Upper lobe of right lung (tissue), 1 donor: Measurements from ENCODE around the gene ATP6V0A4. TPM values are rescaled to one million over a fixed set of nuclear protein-coding genes. Genes with fewer than 3 reads are reported as not detected.

Experiments
- ATAC-seq: fragments of 200-7000 bp; cut with Tn5 transposase; one replicate; pipeline ENCODE4 v1.9.1; 2020; ENCODE audit warnings: mild to moderate bottlenecking, moderate library complexity
- DNase-seq: peaks from one replicate; pipeline ENCODE4 v3.0.0-alpha.2; 2020
- H3K27ac ChIP-seq: fragments of 200-600 bp; one replicate; pipeline ENCODE4 v1.8.0; 2022
- H3K27me3 ChIP-seq: fragments of 200-600 bp; one replicate; pipeline ENCODE4 v1.8.0; 2022; ENCODE audit warnings: mild to moderate bottlenecking
- H3K36me3 ChIP-seq: fragments of 200-600 bp; one replicate; pipeline ENCODE4 v1.8.0; 2022
- H3K4me1 ChIP-seq: fragments of 200-600 bp; one replicate; pipeline ENCODE4 v1.8.0; 2022
- H3K4me3 ChIP-seq: fragments of 200-600 bp; one replicate; pipeline ENCODE4 v1.8.0; 2022; ENCODE audit warnings: mild to moderate bottlenecking
- H3K9me3 ChIP-seq: fragments of 200-600 bp; one replicate; pipeline ENCODE4 v1.8.0; 2022
- CTCF ChIP-seq: fragments of 200-600 bp; IDR thresholded peaks from one replicate; pipeline ENCODE4 v1.8.0; 2022; ENCODE audit warnings: antibody characterized with exemption
- intact Hi-C: fragments of 100-400 bp; cut with DNase I; formaldehyde crosslinking; loops from one replicate; pipeline ENCODE4 v1.11.0; 2022
- total RNA-seq: library from RNA; stranded (reverse); fragmentation: NEBNext Ultra II Directional; extraction: Animal tissue kit (Norgen Biotek cat#: 25700); gene quantifications from one replicate; pipeline ENCODE4 v1.2.1, GENCODE V29; 2021
- donor health status: DM: no; HTN: yes; CAD: no; lungs with severe emphysema.

ATP6V0A4 gene
- total RNA-seq, 1 donor from 2014 or later: 2.4 TPM

- H3K27ac ChIP-seq: no peak overlapping the region
- H3K4me3 ChIP-seq: no peak overlapping the region
- H3K9me3 ChIP-seq: no peaks in the 10 kb centered on the region
- ATAC-seq (no peak), DNase-seq (no peak)
- intact Hi-C loops: no loop called here
- no peaks in the 10 kb centered on the region for H3K27me3 ChIP-seq
- TF ChIP-seq CTCF: no peak
- H3K36me3 ChIP-seq: no peaks in the 10 kb centered on the region
- H3K4me1 ChIP-seq: no peaks in the 10 kb centered on the region
Observed at GRCh38 chr7:138668946-138669345, 129.1 kb downstream of the ATP6V0A4 start.

GRCh38 chr7:138668229-138668596 is 129.8 kb downstream of the ATP6V0A4 start:
- TF ChIP-seq CTCF: no peak
- DNase-seq (no peak), ATAC-seq (no peak)
- no peaks in the 10 kb centered on the region for H3K9me3 ChIP-seq
- intact Hi-C loops: no loop called here
- no peak overlapping the region for H3K4me3 ChIP-seq
- no peaks in the 10 kb centered on the region for H3K36me3 ChIP-seq
- no peaks in the 10 kb centered on the region for H3K27me3 ChIP-seq
- H3K4me1 ChIP-seq: no peaks in the 10 kb centered on the region
- H3K27ac ChIP-seq: no peak overlapping the region

GRCh38 chr7:138667535-138668228 is 130.3 kb downstream of the ATP6V0A4 start:
- TF ChIP-seq CTCF: no peak
- no peaks in the 10 kb centered on the region for H3K27me3 ChIP-seq
- no peaks in the 10 kb centered on the region for H3K36me3 ChIP-seq
- no peak overlapping the region for H3K4me3 ChIP-seq
- DNase-seq (no peak), ATAC-seq (no peak)
- H3K9me3 ChIP-seq: no peaks in the 10 kb centered on the region
- no peaks in the 10 kb centered on the region for H3K4me1 ChIP-seq
- intact Hi-C loops: no loop called here
- no peak overlapping the region for H3K27ac ChIP-seq

- intact Hi-C loops: no loop called here
- Histone ChIP-seq H3K4me1 (no peaks in the 10 kb centered on the region), H3K9me3 (no peaks in the 10 kb centered on the region), H3K4me3 (no peak overlapping the region), H3K36me3 (no peaks in the 10 kb centered on the region), H3K27ac (no peak overlapping the region), H3K27me3 (no peaks in the 10 kb centered on the region)
- TF ChIP-seq CTCF: no peak
- ATAC-seq (no peak), DNase-seq (no peak)
Observed at GRCh38 chr7:138666385-138666784, 131.6 kb downstream of the ATP6V0A4 start.

GRCh38 chr7:138665669-138666140 is 132.3 kb downstream of the ATP6V0A4 start:
- Histone ChIP-seq H3K4me1 (no peaks in the 10 kb centered on the region), H3K27ac (no peak overlapping the region), H3K4me3 (no peak overlapping the region), H3K27me3 (no peaks in the 10 kb centered on the region), H3K9me3 (no peaks in the 10 kb centered on the region), H3K36me3 (no peaks in the 10 kb centered on the region)
- no peak for TF ChIP-seq CTCF
- DNase-seq (no peak), ATAC-seq (no peak)
- intact Hi-C loops: no loop called here

GRCh38 chr7:138665249-138665648 is 132.7 kb downstream of the ATP6V0A4 start:
- Histone ChIP-seq H3K4me3 (no peak overlapping the region), H3K4me1 (no peaks in the 10 kb centered on the region), H3K36me3 (no peaks in the 10 kb centered on the region), H3K27me3 (no peaks in the 10 kb centered on the region), H3K9me3 (no peaks in the 10 kb centered on the region), H3K27ac (no peak overlapping the region)
- no peak for DNase-seq
- no peak for ATAC-seq
- intact Hi-C loops: no loop called here
- no peak for TF ChIP-seq CTCF
